Epithelial cell of proximal tubule (primary cell): Measurements from ENCODE around the gene DOCK9. TPM values are rescaled to one million over a fixed set of nuclear protein-coding genes. Genes with fewer than 3 reads are reported as not detected.

ENCODE experiments used
- DNase-seq: peaks from one replicate; pipeline ENCODE4 v3.0.0-alpha.2; 2011; ENCODE audit warnings: low read depth
- H3K4me3 ChIP-seq: 2 replicates; pipeline ENCODE4 v1.5.1; 2011; ENCODE audit warnings: low read depth, mild to moderate bottlenecking, low read length
- total RNA-seq: library from RNA; depleted of rRNA; stranded (reverse); fragments of >200 nt; gene quantifications from 2 replicates; pipeline ENCODE4 v1.2.3, GENCODE V29; 2015
- TF ChIP-seq, protein P1 (sequence below): conservative IDR thresholded peaks from 2 replicates; pipeline ENCODE4 v1.5.1; 2012; ENCODE audit warnings: low read depth, mild to moderate bottlenecking, low read length

The DOCK9 gene
- total RNA-seq, 1 donor from 2014 or later, result 37.6 TPM

DNA sequence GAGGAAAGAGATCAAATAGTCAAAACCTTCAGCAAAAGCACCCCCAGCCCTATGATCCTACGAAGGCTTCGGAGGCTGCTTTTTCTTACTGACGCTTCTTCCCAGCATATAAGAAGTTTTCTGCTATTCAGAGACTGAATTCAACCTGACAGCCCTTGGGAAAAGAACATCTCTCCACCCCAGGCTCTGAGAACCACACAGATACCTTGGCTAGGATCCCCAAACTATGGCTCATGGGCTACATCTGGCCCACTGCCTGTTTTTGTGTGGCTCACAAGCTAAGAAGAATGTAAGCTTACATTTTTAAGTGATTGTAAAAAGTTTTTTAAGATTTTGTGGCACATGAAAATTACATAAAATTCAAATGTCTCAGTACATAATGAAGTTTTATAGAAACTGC lies 228.4 kb downstream of the DOCK9 start:
- no peak overlapping the region for H3K4me3 ChIP-seq
- no peak for DNase-seq
- TF ChIP-seq, protein P1, sequence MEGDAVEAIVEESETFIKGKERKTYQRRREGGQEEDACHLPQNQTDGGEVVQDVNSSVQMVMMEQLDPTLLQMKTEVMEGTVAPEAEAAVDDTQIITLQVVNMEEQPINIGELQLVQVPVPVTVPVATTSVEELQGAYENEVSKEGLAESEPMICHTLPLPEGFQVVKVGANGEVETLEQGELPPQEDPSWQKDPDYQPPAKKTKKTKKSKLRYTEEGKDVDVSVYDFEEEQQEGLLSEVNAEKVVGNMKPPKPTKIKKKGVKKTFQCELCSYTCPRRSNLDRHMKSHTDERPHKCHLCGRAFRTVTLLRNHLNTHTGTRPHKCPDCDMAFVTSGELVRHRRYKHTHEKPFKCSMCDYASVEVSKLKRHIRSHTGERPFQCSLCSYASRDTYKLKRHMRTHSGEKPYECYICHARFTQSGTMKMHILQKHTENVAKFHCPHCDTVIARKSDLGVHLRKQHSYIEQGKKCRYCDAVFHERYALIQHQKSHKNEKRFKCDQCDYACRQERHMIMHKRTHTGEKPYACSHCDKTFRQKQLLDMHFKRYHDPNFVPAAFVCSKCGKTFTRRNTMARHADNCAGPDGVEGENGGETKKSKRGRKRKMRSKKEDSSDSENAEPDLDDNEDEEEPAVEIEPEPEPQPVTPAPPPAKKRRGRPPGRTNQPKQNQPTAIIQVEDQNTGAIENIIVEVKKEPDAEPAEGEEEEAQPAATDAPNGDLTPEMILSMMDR, result no peak

DNA sequence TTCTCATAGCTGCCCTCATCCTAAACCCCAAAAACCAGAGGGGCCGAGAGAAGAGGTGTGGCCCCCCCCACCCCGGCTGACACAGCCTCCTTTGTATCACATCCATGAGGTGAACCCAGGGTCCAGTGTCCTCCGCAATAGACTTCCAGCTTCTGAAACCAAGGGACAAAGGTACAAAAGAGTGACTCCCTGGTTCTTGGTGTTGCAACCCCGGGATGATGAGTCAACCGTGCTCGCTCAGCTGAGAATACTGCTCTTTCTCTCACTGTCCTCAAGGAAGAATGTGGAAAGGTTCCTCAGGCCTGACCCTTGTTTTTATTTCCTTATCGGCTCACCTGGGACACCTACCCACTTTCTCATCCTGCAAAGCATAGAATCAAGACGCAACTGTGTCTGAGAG lies 230.9 kb downstream of the DOCK9 start:
- no peak overlapping the region for H3K4me3 ChIP-seq
- TF ChIP-seq, protein P1, result no peak
- peak; percentile 67 for DNase-seq

Other genes with a start within 250 kb of the DOCK9 start
- 1.2 and 4.6 TPM in 2 replicates for gene SLC15A1, start 225.4 kb downstream of the DOCK9 start, total RNA-seq
- gene UBAC2, start 222.8 kb upstream of the DOCK9 start, total RNA-seq, result 52.7 and 63.9 TPM in 2 replicates